Testis (tissue), 2 donors: ENCODE measurements around the gene GOLGA6B.
"Not testable (repeated sequence)": the region's sequence is repeated elsewhere in the genome, so short reads cannot be mapped to it uniquely, and the experiment has no call there.

Source experiments
- CTCF ChIP-seq, 3 experiments: fragments of 450-650 bp in 2 of 3; fragments of 200-600 bp in 1 of 3; sonication (generic) in 1 of 3; IDR thresholded peaks; one replicate each; pipeline ENCODE4 v1.5.1; 2016 to 2019; ENCODE audit warnings: antibody characterized with exemption in 3 of 3, mild to moderate bottlenecking in 2 of 3, moderate library complexity in 1 of 3
- POLR2A ChIP-seq: fragments of 450-650 bp; IDR thresholded peaks from one replicate; pipeline ENCODE4 v1.6.1; 2017; ENCODE audit warnings: antibody characterized with exemption, mild to moderate bottlenecking, moderate library complexity

- TF ChIP-seq CTCF (IDR thresholded peaks at IDR 0.05); POLR2A: not testable (repeated sequence)
These were observed 15.3 kb downstream of the GOLGA6B start for GRCh38 chr15:72669803-72670202.
